Glomerular visceral epithelial cell (primary cell): ENCODE results near the gene DNTT.

ENCODE experiments used
- DNase-seq: peaks from one replicate; pipeline ENCODE4 v3.0.0-alpha.2; 2016; ENCODE audit errors: extremely low spot score

Gene DNTT

DNA sequence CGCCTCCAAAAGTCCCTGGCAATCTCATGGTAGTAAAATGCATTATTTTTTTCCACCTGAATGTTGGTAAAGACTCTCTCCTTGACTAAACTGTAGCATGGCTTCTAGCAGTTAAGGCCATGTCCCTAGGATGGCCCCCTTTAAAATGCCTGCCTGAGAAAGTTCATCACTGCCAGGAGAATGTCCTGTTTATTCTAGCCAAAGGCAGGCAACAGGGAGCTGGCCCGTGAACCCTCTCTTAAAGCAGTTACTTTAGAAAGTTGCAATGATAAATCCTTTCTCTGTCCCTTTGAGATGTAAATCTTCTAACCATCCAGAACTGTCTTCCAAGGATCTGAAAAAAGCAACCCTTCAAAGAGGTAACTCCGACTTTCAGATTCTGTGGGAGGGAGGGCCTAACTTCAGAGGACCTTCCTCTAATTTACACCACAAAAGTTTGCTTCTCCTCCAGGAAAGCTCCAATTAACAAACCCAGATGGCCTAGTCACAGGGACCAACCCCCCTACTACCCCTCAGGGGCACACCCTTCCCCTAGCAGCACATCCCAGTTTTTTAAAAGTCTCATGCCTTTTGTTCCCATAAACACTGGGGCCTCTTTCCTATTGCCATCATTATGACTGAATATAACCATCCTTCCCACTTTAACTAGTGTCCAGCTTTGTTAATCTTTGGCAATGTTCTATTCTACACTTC is 5.5 kb downstream of the DNTT start:
- DNase-seq = no peak

DNA sequence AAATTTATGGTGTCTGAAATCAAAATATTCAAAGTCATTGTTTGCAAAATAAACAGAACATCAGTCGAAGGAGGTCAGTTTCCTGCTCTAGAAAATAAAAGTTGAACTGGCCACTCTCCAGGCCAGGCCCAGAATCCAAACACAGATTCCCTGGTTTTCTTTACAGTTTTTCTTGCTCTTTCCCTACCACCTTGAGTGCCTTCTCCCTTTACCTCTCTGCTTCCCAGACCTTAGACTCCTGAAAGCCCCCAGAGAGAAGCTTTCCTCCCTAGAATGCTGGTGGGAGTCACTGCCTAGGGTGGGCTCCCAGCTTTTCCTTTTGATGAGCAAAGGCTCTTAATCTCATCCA is 6.1 kb downstream of the DNTT start:
- no peak for DNase-seq

DNA sequence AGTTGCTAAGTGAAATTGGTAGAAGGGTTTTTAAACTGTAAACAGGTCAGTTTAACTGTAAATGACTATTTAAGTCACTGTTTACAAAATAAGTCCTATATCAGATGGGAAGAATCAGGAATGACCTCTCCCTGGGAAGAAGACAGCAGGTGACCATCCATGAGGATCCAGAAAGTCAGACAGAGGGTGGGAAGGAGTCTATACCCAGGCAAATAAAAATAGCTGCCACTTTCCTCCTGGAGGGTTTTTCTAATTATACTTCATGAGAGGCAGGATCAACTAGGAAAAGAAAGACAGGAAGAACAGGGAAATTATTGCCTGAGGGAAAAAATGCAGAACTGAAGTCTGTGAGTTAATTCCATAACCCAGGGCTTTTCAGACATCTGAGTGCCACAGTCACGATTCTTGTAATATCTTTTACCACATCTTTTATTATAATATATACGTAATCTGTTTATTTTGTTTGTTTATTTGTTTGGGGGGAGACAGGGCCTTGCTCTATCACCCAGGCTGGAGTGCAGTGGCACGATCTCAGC is 7.0 kb downstream of the DNTT start:
- DNase-seq = no peak

DNA sequence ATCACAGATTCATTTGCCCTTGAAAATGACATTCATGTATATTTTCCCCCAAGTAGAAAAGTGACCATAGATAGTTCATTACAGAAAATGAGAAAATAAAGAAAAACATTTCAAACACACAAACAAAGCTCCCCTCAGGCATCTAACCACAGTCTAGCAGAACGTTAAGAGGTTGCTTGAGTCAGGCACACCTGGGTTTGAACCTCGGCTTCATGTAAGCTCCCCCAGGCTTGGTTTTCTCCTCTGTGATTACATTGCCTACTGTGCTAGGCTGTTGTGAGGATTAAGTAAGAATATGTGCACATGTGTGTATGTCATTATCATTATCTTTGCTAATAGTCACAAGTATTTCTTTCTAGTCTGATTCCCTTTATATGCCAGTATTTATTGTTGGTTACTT is 9.1 kb downstream of the DNTT start:
- DNase-seq = no peak

DNA sequence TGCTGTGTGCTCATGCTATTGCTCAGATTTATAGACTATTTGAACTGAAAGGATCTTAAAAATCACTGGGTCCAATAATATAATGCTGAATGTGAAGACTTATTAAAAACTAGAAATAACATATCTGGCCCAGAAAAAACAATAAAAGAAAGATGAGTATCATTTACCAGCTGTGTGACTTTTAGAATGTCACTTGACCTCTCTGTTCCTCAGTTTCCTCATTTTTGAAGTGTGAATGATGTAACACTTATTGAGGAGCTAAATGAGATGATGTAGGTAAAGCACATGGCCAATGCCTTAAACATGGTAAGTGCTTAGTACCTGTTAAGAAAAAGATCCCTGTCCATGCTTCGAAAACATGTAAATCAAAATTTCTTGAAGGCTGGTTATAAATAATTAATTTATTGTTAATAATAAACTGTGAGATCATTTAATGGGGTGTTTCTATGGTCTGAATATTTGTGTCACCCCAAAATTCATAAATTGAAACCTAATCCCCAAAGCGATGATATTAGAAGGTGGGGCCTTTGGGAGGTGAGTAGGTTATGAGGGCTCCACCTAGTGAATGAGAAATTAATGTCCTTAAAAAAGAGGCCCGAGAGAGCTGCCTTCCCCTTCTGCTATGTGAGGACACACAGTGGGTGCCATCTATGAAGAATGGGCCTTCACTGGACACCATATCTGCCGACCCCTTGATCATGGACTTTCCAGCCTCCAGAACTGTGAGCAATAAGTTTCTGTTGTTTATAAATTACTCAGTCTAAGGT is 13.0 kb downstream of the DNTT start:
- DNase-seq = no peak

DNA sequence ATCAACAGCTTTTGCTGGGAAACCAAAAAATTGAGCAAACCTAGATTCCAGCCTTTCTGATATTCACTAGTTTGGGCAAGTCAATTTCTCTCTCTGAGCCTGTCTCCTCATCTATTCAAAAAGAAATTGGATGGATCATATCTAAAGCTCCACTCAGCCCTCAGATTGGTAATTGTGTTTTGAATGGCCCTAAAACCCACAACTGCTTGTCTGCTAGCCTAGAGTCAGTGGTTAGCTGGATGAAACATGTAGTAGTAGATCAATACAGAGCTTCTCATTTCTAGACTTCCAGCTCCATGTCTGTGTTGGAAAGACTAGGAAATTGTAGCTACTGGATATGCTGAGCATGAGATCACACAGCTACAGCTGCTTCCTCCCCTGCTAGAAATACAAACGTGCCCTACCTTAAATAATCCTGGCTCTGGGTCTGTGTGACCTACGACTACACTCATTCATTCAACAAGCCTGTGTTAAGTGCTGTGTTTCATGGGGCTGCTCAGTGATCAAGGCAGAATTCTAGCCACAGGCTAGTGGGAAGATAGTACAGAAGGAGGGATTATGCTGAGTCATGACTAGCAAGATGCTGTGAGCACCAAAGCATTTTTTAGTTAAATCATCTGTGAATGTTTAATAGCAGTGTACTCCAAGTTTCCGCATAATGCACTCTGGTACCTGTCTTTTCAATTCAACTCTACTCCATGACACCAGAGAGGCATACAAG is 15.7 kb downstream of the DNTT start:
- DNase-seq = peak; percentile 4

DNA sequence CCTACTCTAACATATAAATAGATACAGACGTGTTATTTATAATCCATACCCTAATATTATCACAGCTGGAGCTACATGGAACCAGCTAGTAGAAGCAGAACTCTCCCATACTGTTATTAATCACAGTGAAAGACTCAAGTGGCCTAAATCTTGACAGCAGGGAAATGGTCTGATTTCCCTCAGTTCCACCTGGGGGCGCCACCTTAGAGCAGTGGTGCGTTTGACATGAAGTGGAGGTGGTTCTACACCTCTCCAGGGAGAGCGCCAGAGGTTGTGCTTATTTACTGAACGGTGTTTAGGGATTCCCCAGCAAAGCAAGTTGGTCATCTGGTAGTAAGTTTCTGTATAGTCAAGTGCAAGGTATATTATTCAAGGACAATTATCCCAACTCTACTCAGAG is 17.6 kb downstream of the DNTT start:
- no peak for DNase-seq

DNA sequence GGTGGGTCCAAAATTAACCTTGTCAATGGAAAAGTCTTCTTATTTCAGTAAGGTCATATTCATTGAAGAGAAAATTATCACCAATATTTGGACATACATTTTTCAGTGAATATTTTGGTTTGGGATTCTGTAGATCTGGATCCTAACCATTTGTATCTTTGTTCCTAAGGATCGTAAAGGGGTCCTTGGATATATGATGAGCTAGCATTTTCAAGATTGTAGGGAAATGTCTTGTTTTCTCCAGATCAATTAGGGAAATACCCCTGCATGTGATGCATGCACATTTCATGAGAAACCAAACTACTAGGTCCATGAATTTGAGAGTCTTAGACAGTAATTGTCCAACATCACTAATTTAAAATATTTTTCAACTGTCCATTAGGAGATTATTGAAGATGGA is 18.0 kb downstream of the DNTT start:
- DNase-seq = no peak

DNA sequence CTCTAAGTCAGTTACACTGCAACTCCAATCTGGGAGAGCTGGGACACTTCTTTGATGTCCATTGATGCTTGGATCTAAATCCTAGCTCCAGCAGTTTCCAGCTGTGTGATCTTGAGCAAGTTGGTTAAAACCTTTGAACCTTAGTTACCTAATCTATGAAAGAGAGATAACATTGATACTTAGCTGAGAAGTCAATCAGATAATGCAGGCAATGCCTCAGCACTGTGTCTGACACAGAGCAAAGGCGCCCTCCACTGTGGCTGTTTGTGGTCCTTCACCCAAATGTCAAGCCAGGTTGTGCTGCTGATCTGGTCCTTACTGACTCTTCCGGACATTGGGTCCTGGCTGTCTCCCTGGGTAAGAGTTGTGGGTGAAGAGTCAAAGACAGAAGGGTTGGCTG is 20.2 kb downstream of the DNTT start:
- no peak for DNase-seq

DNA sequence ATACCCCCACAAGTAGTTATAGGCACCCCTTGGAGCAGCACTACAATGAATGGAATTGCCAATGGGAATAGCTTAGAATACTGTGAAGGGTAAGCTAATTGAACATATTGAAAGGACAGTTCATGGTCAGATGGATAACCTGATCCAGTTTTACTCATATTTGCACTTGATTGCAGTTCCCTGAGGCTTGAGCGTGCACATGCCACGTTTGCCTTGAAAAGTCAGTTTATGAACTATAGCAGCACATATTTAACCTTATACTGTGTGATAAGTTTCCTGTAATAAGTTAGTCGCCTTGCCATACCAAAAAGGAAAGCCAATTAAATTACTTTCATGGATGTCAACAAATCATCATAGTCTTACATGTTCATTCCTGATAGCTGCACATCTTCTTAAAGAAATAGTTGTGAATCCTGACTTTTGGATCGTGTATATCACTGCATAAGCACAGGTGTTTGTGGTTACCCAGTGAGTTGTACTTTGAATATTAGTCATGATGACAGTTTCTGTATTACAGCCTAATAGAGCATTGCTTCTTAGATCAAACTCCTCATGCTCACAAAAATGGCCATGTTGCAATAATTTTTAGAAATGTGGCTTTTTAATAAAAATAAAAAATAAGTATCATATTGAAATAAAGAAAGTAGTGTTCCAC is 21.6 kb downstream of the DNTT start:
- no peak for DNase-seq

DNA sequence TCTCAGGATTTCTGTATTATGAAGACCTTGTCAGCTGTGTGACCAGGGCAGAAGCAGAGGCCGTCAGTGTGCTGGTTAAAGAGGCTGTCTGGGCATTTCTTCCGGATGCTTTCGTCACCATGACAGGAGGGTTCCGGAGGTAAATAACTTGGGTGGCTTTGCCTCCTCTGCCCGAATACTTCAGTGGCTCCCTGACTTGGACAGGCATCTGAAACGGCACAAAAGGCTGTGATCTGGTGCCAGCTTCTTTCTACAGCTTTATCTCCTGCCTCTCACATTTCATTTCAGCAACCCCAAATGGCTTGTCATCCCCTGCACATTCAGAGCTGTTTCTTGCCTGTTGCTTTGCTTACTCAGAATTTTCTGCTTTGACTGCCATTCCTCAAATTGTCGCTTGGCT is 23.2 kb downstream of the DNTT start:
- no peak for DNase-seq

DNA sequence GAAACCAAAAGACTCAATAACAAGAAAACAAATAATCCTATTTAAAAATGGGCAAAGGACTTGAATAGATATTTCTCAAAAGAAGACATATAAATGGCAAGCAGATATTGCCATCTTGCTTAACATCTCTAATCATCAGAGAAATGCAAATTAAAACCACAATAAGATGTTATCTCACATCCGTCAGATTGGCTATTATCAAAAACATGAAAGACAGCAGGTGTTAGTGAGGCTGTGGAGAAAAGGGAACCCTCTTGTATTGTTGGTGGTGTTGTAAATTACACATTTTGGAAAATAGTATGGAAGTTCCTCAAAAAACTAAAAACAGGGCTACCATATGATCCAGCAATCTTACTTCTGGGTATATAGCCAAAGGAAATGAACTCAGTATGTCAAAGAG is 28.9 kb downstream of the DNTT start:
- no peak for DNase-seq

DNA sequence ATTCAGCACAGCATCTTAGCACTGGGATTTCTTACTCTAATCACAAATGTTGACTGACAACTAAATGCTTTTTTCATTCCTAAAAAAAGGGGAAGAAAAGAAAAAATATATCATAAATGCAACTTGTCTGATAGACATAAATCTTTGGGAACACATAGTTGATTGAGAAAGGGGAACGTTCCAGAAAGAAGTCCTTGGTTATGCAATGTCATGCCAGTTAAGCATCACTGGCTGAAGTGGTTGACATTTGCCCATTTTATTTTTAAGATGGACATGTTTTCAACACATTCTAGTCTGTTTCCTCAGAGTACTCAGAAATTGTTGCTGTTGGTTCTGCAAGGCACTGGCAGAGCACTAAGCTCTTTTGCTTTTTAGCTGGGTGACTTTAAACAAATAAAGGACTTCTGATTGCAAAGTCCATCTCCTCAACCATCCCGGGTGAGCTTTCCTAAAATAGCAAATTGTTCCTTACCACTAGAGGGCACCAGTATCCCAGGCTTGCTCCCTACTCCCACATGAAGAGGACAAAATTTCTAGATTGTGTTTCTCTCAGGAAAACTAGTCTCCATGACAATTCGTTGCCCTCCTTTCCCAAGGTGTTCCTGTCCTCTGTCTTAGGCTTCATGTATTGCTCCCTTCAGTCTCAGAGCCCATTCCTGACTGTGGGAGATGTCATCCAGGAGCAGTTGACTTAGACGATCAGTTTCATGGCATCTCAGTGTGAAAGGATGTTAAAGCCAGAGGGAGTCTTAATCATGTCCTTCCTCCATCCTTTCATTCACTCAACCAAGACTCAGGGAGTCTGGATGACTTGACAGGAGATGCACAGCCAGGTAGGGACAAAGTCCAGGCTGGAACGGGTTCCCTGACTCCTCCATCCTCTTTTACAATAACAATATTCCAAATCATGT is 30.6 kb downstream of the DNTT start:
- peak; percentile 37 for DNase-seq

DNA sequence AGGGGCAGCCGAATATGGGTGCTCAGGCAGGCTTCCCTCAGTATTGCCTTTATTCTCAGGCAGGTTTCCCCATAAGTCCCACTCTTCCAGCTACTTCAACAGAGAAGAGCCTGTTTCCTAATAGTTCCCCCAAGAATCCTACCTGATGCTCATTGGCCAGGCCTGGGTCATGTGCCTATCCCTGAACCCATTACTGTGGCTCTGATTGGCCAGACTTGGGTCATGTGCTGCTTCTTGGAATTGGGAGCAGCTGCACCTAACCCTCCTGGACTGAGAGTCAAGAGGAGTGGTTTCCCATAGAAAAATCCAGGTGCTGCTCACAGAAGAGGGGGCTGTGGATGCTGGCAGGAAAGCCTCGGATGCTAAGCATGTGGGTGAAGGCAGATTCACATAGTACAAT is 32.9 kb downstream of the DNTT start:
- DNase-seq = no peak

DNA sequence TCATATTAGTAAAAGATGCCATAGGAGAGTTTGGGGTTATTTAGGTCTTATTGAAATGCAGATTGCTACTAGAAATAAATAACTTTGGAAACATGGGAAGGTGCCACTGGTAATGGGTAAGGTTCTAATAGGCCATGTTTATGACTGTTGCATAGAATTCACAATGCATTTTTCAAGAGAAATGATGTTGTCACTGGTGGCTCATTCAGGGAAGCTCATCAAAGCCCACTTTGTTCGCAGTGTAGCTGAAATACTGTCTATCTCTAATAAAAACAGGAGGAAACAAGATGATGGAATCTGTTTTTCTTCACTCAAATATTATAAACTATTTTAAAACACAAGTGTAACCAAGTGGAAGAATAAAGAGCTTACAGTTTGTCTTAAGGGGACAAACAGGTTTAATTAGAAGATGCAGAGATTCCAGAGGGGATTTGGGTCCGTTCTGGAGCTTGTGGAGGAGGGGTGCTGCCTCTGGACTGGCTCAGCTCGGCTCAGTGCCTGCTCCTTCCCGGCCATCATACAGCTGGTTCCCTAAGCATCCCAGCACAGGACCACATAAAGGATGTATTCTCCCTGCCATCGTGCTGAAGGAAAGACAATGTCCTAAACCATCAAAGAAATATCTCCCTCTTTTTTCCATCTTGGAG is 34.2 kb downstream of the DNTT start:
- no peak for DNase-seq

DNA sequence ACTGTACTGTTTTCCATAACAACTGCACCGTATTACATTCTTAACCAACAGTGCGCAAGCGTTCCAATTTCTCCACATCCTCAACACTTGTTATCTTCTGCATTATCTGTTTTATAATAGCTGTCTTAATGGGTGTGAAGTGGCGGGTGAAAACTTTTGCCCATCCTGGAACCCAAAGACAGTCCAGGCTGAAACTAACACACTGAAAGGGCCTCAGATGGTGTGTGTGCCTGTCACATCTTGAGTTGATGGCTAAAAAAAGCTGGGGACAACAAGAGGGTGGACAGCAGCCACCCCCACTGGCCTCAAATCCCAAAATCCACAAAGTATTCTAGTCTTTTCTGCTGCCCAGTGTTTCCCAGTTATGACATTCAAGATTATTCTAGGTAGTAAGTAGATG is 35.1 kb downstream of the DNTT start:
- no peak for DNase-seq

DNA sequence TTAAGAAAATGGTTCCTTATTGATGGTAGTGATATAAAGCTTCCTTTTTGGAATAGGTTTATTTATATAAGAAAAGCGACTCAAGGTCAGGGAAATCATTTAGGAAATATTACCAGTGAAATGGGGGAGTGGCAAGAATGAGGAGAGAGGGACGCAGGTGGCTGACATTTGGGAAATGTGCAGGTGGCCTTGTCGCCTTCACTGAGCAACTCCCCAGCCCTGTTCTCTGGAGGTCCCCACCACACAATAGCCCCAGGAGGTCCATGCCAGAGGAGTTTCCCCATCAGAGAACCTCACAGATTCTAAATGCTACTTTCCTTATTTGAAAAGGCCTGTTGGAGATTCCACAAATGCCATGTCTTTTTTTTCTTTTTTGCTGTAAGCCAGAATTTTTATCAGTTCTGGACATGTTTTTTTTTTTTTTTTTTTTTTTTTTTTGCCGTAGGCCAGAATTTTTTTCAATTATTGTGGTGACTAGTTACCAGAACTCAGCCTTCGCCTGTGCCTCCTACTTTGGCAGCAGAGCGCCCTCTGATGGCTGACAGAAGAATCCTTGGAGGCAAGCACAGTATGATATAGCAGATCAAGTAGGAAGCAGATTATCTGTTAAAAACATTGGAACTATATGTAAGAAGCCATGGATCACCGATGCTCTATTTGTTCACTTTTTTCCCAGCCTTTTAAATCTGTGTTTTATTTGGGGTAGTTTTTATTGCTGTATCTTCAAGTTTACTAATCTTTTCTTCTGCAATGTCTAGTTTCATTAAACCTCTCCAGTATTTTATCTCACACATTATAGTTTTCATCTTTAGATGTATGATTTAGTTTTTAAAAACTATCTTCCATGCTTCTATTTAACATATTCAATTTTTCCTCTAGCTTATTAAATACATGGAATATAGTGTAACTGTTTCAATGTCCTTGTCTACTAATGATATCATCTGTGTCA is 36.0 kb downstream of the DNTT start:
- DNase-seq = peak; percentile 58

DNA sequence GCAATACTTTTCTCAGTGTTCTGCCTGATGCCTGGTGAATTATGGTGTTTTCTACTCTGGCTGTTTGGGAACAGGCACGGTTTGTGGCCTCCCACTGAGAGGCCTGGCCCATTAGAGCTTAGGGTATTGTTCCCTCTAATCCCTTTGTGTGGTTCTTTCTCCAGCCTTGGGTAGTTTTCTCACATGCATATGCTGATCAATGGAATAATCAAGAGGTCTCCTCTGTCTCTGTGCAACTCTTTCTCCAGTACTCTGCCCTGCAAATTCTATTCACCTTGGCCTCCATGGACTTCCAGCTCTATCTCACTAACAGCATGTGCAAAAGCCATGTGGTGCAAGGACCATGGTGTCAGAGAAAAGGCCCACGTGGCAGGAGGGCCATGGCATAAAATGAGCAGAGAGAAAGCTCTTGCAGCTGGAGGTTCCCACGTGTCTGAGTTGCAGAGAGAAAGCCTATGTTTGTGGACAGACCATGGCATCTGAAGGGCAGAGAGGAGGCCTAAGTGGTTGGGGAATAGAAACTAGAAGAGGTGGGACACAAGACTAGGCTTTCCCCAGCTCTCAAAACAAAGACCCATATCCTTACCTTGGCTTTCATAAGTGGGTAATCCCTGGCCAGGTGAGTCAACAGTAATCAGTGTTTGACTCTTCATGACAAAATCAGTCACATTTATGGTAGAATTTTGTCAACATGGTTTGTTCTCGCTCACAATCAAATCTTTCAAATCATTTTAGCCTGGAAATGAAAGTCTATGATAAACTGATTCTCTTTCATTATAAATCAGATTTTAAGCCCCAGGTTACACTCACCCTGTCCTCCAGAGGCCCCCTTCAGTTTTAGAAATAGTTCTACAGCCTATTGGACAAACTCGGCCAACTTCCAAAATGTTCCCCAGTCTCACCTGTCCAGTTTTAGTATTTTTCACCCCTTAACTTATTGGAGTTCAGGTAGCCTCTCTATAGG is 37.3 kb downstream of the DNTT start:
- no peak for DNase-seq
